Stimulated activated CD8-positive, alpha-beta memory T cell treated with anti-CD3 and anti-CD28 coated beads, Interleukin-15, amount 100 ng/mL, for 48 hours (primary cell): Measurements from ENCODE around the gene PPP2R5C.

ENCODE experiments used
- DNase-seq, 2 donors: peaks; one replicate each; pipeline ENCODE4 v3.0.0-alpha.2; 2020; ENCODE audit warnings: low read depth in 2 of 2

The PPP2R5C gene

DNA sequence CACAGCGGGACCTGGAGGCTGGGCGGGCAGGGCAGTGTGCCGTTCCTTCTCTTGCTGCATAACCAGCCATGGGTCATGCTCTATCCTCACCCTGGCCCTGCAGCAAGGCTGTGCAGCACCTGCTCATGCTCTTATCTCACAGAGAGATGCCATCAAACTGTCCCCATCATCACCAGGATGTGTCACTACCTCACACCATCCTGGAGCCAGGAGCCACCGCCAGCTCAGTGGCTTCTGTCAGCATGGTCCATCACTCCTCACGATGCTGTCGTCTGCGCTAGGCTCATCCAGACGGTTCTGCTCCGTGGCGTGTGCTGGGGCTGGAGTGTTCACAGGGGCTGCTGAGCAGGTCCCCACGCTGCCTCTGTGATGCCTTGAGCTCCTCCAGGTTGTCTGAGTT, 125.7 kb downstream of the PPP2R5C start:
- no peak for DNase-seq

DNA sequence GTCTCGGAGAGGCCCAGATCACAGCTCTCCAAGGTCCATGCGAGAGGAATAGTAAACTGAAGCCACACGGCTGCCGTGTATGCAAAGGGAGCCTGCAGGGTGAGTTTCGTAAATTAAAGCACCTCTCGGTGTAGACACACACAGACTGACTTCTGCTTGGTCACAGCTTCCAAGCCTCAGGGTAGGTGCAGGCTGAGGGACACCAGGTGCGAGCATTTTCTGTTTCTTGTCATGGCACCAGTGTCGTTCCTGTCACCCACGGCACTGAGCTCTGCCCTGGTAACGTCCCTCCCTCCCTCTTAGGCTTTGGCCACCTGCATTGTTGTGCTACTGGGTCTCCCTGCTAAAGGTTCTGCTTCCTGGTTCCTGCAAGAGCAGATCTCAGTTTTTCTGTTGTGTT, 126.7 kb downstream of the PPP2R5C start:
- DNase-seq, result no peak

DNA sequence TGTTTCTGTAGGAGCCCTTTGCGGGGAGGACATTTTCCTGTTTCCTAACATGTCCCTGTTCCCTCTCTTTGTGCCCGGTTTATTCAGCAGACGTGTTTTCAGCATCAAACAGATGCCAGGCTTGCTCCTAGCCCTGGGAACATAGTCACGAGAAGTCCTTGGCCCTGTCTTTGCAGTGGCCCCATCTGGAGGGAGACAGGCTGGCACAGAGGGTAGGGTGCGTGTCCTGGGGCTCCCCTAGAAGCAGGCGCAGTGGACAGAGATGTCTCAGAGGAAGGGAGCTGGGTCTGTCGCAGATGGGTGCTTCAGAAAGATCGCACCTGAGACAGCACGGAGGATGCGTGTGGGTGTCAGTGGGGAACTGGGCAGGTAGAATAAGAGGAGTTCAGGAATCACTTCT, 127.9 kb downstream of the PPP2R5C start:
- no peak for DNase-seq

- DNase-seq, result no peak
Measured at GRCh38 chr14:101889898-101890297, 128.4 kb downstream of the PPP2R5C start.

- no peak for DNase-seq
Measured at GRCh38 chr14:101891471-101891870, 130.0 kb downstream of the PPP2R5C start.

- no peak for DNase-seq
Measured at GRCh38 chr14:101893759-101894158, 132.2 kb downstream of the PPP2R5C start.

DNA sequence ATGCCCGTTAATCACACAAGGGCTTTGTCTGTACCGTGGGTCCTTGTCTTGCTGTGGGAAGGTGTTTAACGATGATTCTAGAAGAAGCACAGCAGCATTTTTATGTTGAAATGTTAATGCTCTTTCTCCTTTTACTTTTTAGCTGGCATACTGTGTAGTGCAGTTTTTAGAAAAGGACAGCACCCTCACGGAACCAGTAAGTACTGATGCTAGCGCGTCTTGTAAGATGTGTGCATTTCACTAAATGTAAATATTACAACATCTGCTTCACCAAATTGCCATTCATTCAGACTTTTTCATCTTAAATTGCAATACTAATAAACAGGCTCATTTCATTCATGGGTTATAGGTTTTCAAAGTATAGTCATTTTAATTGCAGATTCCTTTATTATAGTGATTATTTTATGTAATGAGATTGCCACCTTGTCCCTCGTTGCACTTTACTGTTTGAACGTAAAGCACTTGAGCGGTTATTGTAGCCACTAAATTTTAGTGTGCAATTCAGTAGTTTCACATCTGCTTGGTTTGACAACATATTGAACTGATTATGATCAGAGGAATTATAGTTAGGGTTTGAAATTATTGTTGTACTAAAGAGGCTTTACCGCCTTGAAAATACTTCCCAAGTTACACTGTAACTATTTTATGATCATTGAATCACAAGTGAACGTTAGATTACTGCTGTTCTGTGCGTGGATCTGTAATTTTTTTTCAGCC, 133.0 kb downstream of the PPP2R5C start:
- DNase-seq, result no peak

DNA sequence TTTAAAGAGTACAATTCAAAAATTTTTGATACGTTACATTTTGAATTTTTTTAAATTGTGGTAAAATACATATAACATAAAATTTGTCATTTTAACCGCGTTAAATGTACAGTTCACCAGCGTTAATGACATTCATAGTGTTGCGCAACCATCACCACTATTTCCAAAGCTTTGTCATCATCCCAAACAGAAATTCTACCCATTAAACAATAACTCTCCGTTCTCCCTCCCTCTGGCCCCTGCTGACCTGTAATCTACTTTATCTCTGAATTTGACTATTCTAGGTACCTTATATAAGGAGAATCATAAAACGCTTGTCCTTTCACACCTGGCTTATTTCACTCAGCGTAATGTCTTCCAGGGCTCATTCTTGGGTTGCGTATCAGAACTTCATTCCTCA, 133.7 kb downstream of the PPP2R5C start:
- no peak for DNase-seq

- no peak for DNase-seq
Measured at GRCh38 chr14:101897326-101897725, 135.8 kb downstream of the PPP2R5C start.

DNA sequence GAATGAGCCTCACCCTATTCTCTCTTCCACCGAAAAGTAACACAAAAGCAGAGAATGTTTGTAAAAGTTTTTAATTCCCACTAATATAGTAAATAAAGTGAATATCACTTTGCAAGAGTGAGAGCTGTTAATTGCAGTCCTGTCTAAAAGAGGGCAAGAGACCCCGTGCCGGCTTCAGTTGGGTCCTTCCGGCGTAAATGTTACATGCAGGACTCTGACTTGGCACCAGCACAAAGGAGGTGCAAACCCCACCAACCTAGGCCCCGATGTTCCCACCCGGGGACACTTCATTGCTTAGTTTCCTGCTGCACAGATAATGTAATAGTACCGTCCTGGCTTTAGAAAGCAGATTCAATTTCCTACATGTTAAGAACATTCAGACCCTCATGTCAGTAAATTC, 136.9 kb downstream of the PPP2R5C start:
- no peak for DNase-seq

GRCh38 chr14:101899263-101899662, 137.8 kb downstream of the PPP2R5C start:
- no peak for DNase-seq

GRCh38 chr14:101900253-101900652, 138.7 kb downstream of the PPP2R5C start:
- no peak for DNase-seq

DNA sequence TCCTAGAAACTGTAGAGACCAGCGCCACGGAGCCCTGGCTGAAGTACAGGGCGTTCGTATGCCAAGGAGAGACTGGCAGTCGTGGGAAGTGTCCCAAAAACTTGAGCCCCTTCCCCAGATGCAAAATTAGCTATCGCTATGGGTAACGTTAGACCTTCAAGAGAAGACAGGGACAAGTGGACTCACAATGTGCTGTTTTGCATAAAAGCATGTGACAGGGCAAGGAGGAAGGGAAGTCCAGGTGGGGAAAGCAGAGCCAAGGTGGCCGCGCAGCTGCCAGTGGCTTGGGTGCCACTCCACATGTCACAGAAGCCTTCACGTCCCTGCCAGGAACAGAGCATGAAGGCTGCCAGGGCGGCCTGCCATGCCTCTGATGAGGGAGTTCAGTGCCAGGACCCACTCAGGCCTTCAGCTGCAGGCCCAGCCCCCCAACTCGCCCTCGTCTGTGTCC, 141.6 kb downstream of the PPP2R5C start:
- DNase-seq, result no peak

- no peak for DNase-seq
Measured at GRCh38 chr14:101905614-101906013, 144.1 kb downstream of the PPP2R5C start.

DNA sequence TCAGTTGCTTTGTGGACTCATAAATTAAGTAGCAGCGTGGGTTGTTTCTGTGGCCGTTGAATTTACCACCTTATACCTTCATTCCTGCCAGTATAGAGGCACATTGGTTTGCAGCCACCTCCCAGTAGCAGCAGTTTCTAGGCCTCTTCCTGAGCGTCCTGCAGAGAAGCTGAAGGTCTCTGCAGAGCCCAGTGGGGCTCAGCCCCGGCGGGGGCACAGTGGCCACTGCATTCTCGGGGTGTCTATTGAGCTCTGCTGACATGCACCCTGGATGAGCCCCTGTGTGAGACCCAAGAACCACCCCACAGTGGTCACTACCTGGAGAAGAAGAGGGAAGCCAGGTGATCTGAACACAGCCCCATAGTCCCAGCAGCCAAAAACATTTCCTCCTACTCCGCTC, 145.1 kb downstream of the PPP2R5C start:
- no peak for DNase-seq

- DNase-seq, result no peak
Measured at GRCh38 chr14:101907619-101908018, 146.1 kb downstream of the PPP2R5C start.

DNA sequence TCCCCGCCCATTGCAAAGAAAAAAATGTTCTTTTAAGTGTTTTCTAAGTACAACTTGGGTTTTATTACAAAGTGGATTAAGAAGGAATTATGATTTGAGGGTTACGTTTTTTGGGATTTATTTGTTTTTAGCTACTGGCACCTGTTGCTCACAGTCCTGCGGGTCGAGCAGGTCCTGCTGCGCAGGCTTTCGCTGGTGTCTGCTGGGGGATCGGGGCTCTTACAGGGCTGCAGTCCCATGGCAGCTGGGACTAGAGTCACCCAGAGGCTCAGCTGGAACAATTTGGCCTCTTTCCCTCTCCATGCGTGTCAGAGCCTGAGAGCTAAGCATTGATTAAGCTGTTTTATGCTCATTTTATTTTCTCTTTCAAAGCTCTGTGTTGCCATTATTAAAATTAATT, 147.3 kb downstream of the PPP2R5C start:
- DNase-seq, result no peak

- no peak for DNase-seq
Measured at GRCh38 chr14:101909371-101910096, 148.0 kb downstream of the PPP2R5C start.

DNA sequence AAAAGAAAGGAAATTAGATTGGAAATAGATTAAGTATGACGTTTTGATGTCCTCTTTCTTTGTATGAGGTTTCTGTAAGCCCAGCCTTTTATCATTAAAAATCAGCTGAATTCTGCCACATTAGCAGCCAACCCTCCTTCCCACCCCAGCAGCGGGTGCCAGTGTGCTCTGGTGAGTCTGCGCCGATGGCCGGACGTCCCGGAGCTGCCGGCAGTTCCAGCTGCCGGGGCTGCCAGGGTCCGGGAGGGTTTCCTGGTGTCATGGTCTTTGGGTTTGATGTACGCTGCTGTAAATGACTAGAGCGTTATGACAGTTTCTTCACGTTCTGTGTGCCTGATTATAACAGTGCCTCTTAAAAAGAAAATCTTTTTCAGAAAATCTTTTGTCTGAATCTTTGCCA, 151.3 kb downstream of the PPP2R5C start:
- DNase-seq, result no peak

- DNase-seq, result no peak
Measured at GRCh38 chr14:101914083-101914482, 152.6 kb downstream of the PPP2R5C start.

- DNase-seq, result no peak
Measured at GRCh38 chr14:101915871-101916815, 154.6 kb downstream of the PPP2R5C start.

DNA sequence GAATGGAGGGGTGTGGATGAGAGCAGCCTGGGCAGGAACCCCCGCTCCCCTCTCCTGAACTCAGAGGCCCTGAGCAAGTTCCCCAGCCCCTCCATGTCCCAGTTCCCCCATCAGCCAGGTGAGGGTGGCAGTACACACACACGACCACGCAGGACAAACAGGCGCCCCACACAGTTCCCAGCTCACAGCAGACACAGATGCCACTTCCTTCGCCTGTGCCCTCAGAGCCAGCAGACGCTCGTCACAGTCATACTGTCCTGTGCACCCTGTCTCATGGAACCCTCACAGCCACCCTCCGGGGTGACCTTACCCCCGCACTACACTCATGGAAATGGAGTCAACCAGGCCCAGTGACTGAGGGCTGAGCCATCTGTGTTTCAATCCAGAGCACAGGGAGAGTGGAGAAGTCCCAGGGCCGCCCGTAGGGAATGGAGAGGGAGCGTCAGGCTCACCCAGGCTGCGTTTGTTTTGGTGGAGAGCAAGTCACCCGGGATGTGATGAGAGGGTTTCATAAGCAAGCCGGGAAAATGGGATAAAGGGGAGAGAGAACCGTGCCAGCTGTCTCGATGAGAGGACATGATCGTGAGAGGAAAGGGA, 155.4 kb downstream of the PPP2R5C start:
- no peak for DNase-seq
